ENCODE measurements around the gene CACNA1I. TPM values are rescaled to one million over a fixed set of nuclear protein-coding genes. Genes with fewer than 3 reads are reported as not detected.
A peak's percentile ranks its signal among the peaks of the same experiment; 100 is the strongest.

CACNA1I gene
- total and polyA plus RNA-seq, 2 experiments from 2014 or later = 0.42 to 2.4 TPM

GRCh38 chr22:39634530-39635405 lies 64.2 kb downstream of the CACNA1I start:
- H3K36me3 Mint-ChIP-seq (ENCODE audit: low read depth) = no peaks in the 10 kb centered on the region
- peak overlapping the region; percentile 36; the same call in 1 of the 2 replicates for H3K27ac Mint-ChIP-seq
- ATAC-seq (no peak; the same call in 2 of the 3 replicates), DNase-seq (ENCODE audit: low spot score) (no peak)
- Histone ChIP-seq H3K4me1 (ENCODE audit: insufficient read depth) (no peaks in the 10 kb centered on the region), H4K20me1 (replicated peaks; ENCODE audit: insufficient read depth) (no peaks in the 10 kb centered on the region), H3K4me2 (no peak overlapping the region), H2AFZ (no peak overlapping the region), H3K79me2 (replicated peaks; ENCODE audit: insufficient read depth) (no peaks in the 10 kb centered on the region), H3K36me3 (ENCODE audit: insufficient read depth) (no peaks in the 10 kb centered on the region), H3K4me3 (no peak overlapping the region), H3K9me2 (ENCODE audit: insufficient read depth) (no peaks in the 10 kb centered on the region), H3F3A (replicated peaks; ENCODE audit: low read depth) (no peaks in the 10 kb centered on the region), H3K27ac (ENCODE audit: low read depth) (no peak overlapping the region), H3K27me3 (ENCODE audit: insufficient read depth) (no peaks in the 10 kb centered on the region)
- TF ChIP-seq POLR2AphosphoS5 (IDR thresholded peaks at IDR 0.05; ENCODE audit: low read depth) (no peak), ZNF114 (CRISPR knock-in tag; IDR thresholded peaks at IDR 0.05) (no peak), ETS1 (IDR thresholded peaks at IDR 0.05) (no peak), CTCF (conservative IDR thresholded peaks at IDR 0.05; ENCODE audit: low read depth in 2 of 2) (no peak), REST (IDR thresholded peaks at IDR 0.05; ENCODE audit: unreplicated experiment) (no peak), EZH2phosphoT487 (IDR thresholded peaks at IDR 0.05; ENCODE audit: unreplicated experiment) (no peak), STAT1 (IDR thresholded peaks at IDR 0.05; ENCODE audit: unreplicated experiment) (no peak), NANOG (IDR thresholded peaks at IDR 0.05; ENCODE audit: borderline replicate concordance) (no peak), ZNF331 (CRISPR knock-in tag; IDR thresholded peaks at IDR 0.05; ENCODE audit: low read depth) (no peak), EZH2 (IDR thresholded peaks at IDR 0.05; ENCODE audit: low read depth, unreplicated experiment) (no peak), ZNF462 (CRISPR knock-in tag; IDR thresholded peaks at IDR 0.05) (no peak), JUNB (IDR thresholded peaks at IDR 0.05; ENCODE audit: unreplicated experiment) (no peak), CREB1 (CRISPR knock-in tag; IDR thresholded peaks at IDR 0.05; ENCODE audit: low read depth) (no peak)
- H3K4me3 Mint-ChIP-seq = no peak overlapping the region
- H3K9me3 Mint-ChIP-seq = 0 out of 3 replicates have a peak, but pooled peaks cover 2% of the 10 kb centered on the region
- peaks cover 10% of the 10 kb centered on the region for H3K27me3 Mint-ChIP-seq (ENCODE audit: insufficient read depth, low read depth, poor library complexity)
- H3K4me1 Mint-ChIP-seq = peaks cover 21% of the 10 kb centered on the region

All from GM23338 (cell line).